Measurements from ENCODE around the gene VANGL2.

- TF ChIP-seq CTCF (IDR thresholded peaks at IDR 0.05) (no peak), POLR2A (IDR thresholded peaks at IDR 0.05) (no peak), POLR2AphosphoS5 (IDR thresholded peaks at IDR 0.05) (no peak)
These were observed 47.8 kb upstream of the VANGL2 start for GRCh38 chr1:160352555-160352954.

All from prostate gland (tissue), 2 donors.